ENCODE measurements around the gene GRM7.

The GRM7 gene

GRCh38 chr3:7432610-7433009 lies 571.7 kb downstream of the GRM7 start:
- H3K4me3 ChIP-seq (ENCODE audit: low read depth, low read length) = no peak overlapping the region
- no peak for TF ChIP-seq CTCF (IDR thresholded peaks at IDR 0.05; ENCODE audit: control insufficient read depth, extremely low read depth, insufficient read depth)
- DNase-seq (ENCODE audit: low read depth) = no peak

- peak; percentile 78 for DNase-seq (ENCODE audit: low read depth)
- no peak for TF ChIP-seq CTCF (IDR thresholded peaks at IDR 0.05; ENCODE audit: control insufficient read depth, extremely low read depth, insufficient read depth)
- no peak overlapping the region for H3K4me3 ChIP-seq (ENCODE audit: low read depth, low read length)
Measured at GRCh38 chr3:7433073-7433472, 572.2 kb downstream of the GRM7 start.

- no peak overlapping the region for H3K4me3 ChIP-seq (ENCODE audit: low read depth, low read length)
- DNase-seq (ENCODE audit: low read depth) = no peak
- no peak for TF ChIP-seq CTCF (IDR thresholded peaks at IDR 0.05; ENCODE audit: control insufficient read depth, extremely low read depth, insufficient read depth)
Measured at GRCh38 chr3:7436542-7436941, 575.6 kb downstream of the GRM7 start.

GRCh38 chr3:7437231-7437630 lies 576.3 kb downstream of the GRM7 start:
- no peak for TF ChIP-seq CTCF (IDR thresholded peaks at IDR 0.05; ENCODE audit: control insufficient read depth, extremely low read depth, insufficient read depth)
- no peak overlapping the region for H3K4me3 ChIP-seq (ENCODE audit: low read depth, low read length)
- DNase-seq (ENCODE audit: low read depth) = no peak

- DNase-seq (ENCODE audit: low read depth) = no peak
- no peak overlapping the region for H3K4me3 ChIP-seq (ENCODE audit: low read depth, low read length)
- TF ChIP-seq CTCF (IDR thresholded peaks at IDR 0.05; ENCODE audit: control insufficient read depth, extremely low read depth, insufficient read depth) = no peak
Measured at GRCh38 chr3:7439101-7439680, 578.3 kb downstream of the GRM7 start.

- TF ChIP-seq CTCF (IDR thresholded peaks at IDR 0.05; ENCODE audit: control insufficient read depth, extremely low read depth, insufficient read depth) = no peak
Measured at GRCh38 chr3:7444886-7445285, 584.0 kb downstream of the GRM7 start.

GRCh38 chr3:7445331-7445730 lies 584.4 kb downstream of the GRM7 start:
- TF ChIP-seq CTCF (IDR thresholded peaks at IDR 0.05; ENCODE audit: control insufficient read depth, extremely low read depth, insufficient read depth) = no peak
- no peak for DNase-seq (ENCODE audit: low read depth)
- no peak overlapping the region for H3K4me3 ChIP-seq (ENCODE audit: low read depth, low read length)

More at GRCh38 chr3:7444886-7445285, 584.0 kb downstream of the GRM7 start:
- DNase-seq (ENCODE audit: low read depth) = no peak
- H3K4me3 ChIP-seq (ENCODE audit: low read depth, low read length) = no peak overlapping the region
